Ovary (tissue), 9 donors: ENCODE measurements around the gene ANO2. TPM values are rescaled to one million over a fixed set of nuclear protein-coding genes. Genes with fewer than 3 reads are reported as not detected.

ENCODE experiments used
- DNase-seq, 5 donors: peaks; one replicate each; pipeline ENCODE4 v3.0.0-alpha.2; 2019 to 2020
- H3K27ac ChIP-seq, 2 donors: fragments of 200-600 bp; one replicate each; pipeline versions ENCODE4 v1.5.1 to v1.8.0; 2019 to 2022
- H3K27me3 ChIP-seq: fragments of 200-600 bp; one replicate; pipeline ENCODE4 v1.8.0; 2022
- H3K36me3 ChIP-seq: fragments of 200-600 bp; sonication (generic); one replicate; pipeline ENCODE4 v1.5.1; 2019
- H3K4me1 ChIP-seq: one replicate; pipeline ENCODE4 v1.8.1; 2013; ENCODE audit warnings: mild to moderate bottlenecking, moderate library complexity; ENCODE audit not compliant: insufficient read depth
- H3K4me3 ChIP-seq: fragments of 200-600 bp; sonication (generic); one replicate; pipeline ENCODE4 v1.5.1; 2017
- H3K9me3 ChIP-seq, 2 donors: fragments of 200-600 bp in 1 of 2; sonication (generic) in 1 of 2; one replicate each; pipeline versions ENCODE4 v1.5.1 to v1.8.1; 2013 to 2019; ENCODE audit warnings: mild to moderate bottlenecking in 1 of 2, moderate library complexity in 1 of 2
- EP300 ChIP-seq: sonication (generic); formaldehyde crosslinking; IDR thresholded peaks from one replicate; pipeline ENCODE4 v1.6.1; 2017; ENCODE audit warnings: antibody characterized with exemption
- POLR2A ChIP-seq: fragments of 450-650 bp; IDR thresholded peaks from one replicate; pipeline ENCODE4 v1.6.1; 2017; ENCODE audit warnings: antibody characterized with exemption, mild to moderate bottlenecking, moderate library complexity
- WGBS, 3 donors: extraction: QIAGEN DNeasy Blood & Tissue Kit in 1 of 3; methylation state at CpG; one replicate each; pipeline versions ENCODE4 v1.1.5 to v1.1.7; 2013 to 2017; 5-methylcytosine and 5-hydroxymethylcytosine counted together
- intact Hi-C, 4 donors: fragments of 100-400 bp; cut with DNase I; formaldehyde crosslinking; loops; one replicate each; pipeline versions ENCODE4 v1.11.0 to v1.15.1; 2022 to 2023
- polyA plus RNA-seq, 2 donors: library from polyadenylated mRNA; stranded (reverse); fragments of 200-250 nt in 1 of 2; fragments of 350-450 nt in 1 of 2; fragmentation: Illumina TruSeq in 1 of 2; extraction: RNeasy Lipid Tissue Mini Kit (QIAGEN cat#74804) in 1 of 2; gene quantifications; one replicate each; pipeline ENCODE4 v1.2.3, GENCODE V29; 2013 to 2014
- total RNA-seq, 7 donors: library from RNA; depleted of rRNA in 2 of 7; stranded (reverse); fragments of >200 nt in 2 of 7; fragmentation: NEBNext Ultra II Directional in 3 of 7; extraction: Animal tissue kit (Norgen Biotek cat#: 25700) in 3 of 7; gene quantifications; one replicate each; pipeline versions ENCODE4 v1.1.0 to v1.2.4, GENCODE V29; 2016 to 2023
- TF ChIP-seq, protein P1 (sequence below), 3 donors: fragments of 450-650 bp in 2 of 3; fragments of 200-600 bp in 1 of 3; IDR thresholded peaks; one replicate each; pipeline versions ENCODE4 v1.5.1 to v1.8.0; 2016 to 2022; ENCODE audit warnings: antibody characterized with exemption in 3 of 3, mild to moderate bottlenecking in 1 of 3
- donor health status: DM: no; HTN: no; CAD: no; lungs with moderate emphysema.
- donor health status: DM: no; HTN: no; CAD: no.
- donor health status: Bipolar disorder and iron deficiency.
- donor health status: DM: yes; HTN: yes; CAD: no.
- donor health status: DM: no; HTN: no; CAD: no.
- donor health status: DM: yes; HTN: yes; CAD: no.

The ANO2 gene
- total and polyA plus RNA-seq, 9 donors = 3.0 to 6.7 (median 3.3) TPM

DNA sequence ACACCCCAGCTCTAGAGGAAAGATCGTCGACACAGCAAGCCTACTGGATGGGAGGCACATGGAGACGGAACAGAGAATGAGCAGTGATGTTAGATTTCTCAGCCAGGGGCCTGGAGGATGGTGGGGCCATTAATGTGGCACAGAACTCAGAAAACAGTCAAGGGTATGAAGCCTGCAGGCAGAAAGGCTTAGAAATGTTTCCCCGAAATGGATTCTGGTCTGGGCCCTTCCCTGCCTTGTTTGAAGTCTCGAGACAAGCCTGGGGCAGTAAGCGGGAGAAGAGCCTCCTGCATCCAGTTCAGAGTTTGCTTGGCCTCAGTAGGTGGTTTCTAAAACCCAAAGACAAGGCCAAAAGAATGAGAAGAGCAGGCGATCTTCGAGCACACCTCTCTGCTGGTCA, 354.7 kb downstream of the ANO2 start:
- intact Hi-C loops = no loop called here
- H3K4me3 ChIP-seq = no peak overlapping the region
- H3K27ac ChIP-seq = no peak overlapping the region
- H3K9me3 ChIP-seq = no peaks in the 10 kb centered on the region
- no peaks in the 10 kb centered on the region for H3K36me3 ChIP-seq
- TF ChIP-seq POLR2A = no peak
- no peaks in the 10 kb centered on the region for H3K27me3 ChIP-seq
- no peak for DNase-seq
- 92 to 97% (median 95%) methylated on average over 8 of the region's 8 CpGs for WGBS, 3 donors
- H3K4me1 ChIP-seq = no peaks in the 10 kb centered on the region

DNA sequence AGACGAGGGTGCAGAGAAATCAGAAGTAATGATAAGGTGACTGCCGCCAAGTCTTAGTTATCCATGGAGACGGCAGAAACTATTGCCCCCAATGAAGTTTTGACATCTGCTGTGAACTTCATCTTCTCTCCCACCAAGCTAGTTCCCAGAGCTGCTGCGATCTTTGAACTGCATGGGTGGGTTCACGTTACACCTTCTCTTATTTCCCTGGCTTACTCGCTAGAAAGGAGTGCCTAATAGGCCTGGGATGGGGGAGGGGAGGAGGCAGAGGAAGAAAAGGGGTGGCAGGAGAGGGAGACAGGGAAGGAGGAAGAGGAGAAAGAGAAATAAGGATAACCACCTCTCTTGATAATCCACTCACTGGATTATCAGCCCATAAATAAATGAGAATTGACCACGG, 356.0 kb downstream of the ANO2 start:
- no peak for DNase-seq
- H3K4me3 ChIP-seq = no peak overlapping the region
- no peak overlapping the region for H3K27ac ChIP-seq
- no peak for TF ChIP-seq POLR2A
- TF ChIP-seq, protein P1, sequence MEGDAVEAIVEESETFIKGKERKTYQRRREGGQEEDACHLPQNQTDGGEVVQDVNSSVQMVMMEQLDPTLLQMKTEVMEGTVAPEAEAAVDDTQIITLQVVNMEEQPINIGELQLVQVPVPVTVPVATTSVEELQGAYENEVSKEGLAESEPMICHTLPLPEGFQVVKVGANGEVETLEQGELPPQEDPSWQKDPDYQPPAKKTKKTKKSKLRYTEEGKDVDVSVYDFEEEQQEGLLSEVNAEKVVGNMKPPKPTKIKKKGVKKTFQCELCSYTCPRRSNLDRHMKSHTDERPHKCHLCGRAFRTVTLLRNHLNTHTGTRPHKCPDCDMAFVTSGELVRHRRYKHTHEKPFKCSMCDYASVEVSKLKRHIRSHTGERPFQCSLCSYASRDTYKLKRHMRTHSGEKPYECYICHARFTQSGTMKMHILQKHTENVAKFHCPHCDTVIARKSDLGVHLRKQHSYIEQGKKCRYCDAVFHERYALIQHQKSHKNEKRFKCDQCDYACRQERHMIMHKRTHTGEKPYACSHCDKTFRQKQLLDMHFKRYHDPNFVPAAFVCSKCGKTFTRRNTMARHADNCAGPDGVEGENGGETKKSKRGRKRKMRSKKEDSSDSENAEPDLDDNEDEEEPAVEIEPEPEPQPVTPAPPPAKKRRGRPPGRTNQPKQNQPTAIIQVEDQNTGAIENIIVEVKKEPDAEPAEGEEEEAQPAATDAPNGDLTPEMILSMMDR (IDR thresholded peaks at IDR 0.05) = no peak
- TF ChIP-seq EP300 = no peak
- no peaks in the 10 kb centered on the region for H3K9me3 ChIP-seq
- 84 to 90% (median 89%) methylated on average over 7 of the region's 7 CpGs for WGBS, 3 donors
- no peaks in the 10 kb centered on the region for H3K27me3 ChIP-seq
- intact Hi-C loops = no loop called here
- no peaks in the 10 kb centered on the region for H3K36me3 ChIP-seq
- no peaks in the 10 kb centered on the region for H3K4me1 ChIP-seq

DNA sequence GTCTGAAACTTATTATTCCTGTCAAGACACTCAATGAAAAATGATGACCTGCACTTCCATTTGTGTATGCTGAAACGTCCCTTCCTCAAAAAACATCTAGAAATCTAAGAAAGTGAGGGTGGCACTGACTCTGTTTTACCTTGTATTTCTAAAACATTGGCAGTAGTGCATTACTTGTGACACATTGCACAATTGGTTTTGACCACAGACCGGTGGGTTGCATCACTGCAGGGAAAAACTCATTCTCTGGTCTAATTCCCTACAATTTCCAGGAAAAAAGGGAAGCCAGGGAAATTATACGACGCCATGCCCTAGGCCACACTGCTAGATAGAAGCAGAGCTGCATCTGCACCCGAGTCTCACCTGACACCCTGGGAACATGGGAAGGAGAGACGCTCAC, 356.5 kb downstream of the ANO2 start:
- TF ChIP-seq, protein P1 (IDR thresholded peaks at IDR 0.05) = no peak
- TF ChIP-seq EP300 (no peak), POLR2A (no peak)
- H3K9me3 ChIP-seq = no peaks in the 10 kb centered on the region
- intact Hi-C loops = no loop called here

DNA sequence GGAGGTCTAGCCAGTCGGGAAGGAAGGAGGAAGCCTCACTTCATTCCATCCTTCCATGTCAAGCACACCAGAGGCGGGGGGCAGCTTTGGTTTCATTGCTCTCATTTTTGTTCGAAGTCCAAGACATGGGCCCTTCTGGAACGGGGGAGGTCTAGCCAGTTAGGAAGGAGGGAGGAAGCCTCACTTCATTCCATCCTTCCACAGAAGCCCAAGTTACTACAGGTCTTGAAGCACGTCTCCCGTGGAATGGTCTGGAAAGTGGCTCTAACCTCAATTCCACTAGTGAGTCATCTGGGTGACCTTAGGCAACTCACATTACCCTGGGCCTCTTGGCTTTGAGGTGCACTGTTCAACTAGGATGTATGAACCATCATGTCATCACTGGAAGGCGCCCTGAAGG, 356.9 kb downstream of the ANO2 start:
- no peaks in the 10 kb centered on the region for H3K27me3 ChIP-seq
- intact Hi-C loops = no loop called here
- TF ChIP-seq, protein P1 (IDR thresholded peaks at IDR 0.05) = no peak
- no peak for TF ChIP-seq EP300
- no peak for TF ChIP-seq POLR2A
- WGBS, 3 donors = 48 to 57% (median 52%) methylated on average over 7 of the region's 7 CpGs
- no peak for DNase-seq
- H3K4me1 ChIP-seq = no peaks in the 10 kb centered on the region
- H3K36me3 ChIP-seq = no peaks in the 10 kb centered on the region
- H3K4me3 ChIP-seq = no peak overlapping the region
- H3K9me3 ChIP-seq = no peaks in the 10 kb centered on the region
- H3K27ac ChIP-seq = no peak overlapping the region

More for the DNA sequence above, 356.5 kb downstream of the ANO2 start:
- DNase-seq = no peak
- Histone ChIP-seq H3K27me3 (no peaks in the 10 kb centered on the region), H3K36me3 (no peaks in the 10 kb centered on the region), H3K27ac (no peak overlapping the region), H3K4me3 (no peak overlapping the region), H3K4me1 (no peaks in the 10 kb centered on the region)
- 77 to 92% (median 80%) methylated on average over 6 of the region's 6 CpGs for WGBS, 3 donors

DNA sequence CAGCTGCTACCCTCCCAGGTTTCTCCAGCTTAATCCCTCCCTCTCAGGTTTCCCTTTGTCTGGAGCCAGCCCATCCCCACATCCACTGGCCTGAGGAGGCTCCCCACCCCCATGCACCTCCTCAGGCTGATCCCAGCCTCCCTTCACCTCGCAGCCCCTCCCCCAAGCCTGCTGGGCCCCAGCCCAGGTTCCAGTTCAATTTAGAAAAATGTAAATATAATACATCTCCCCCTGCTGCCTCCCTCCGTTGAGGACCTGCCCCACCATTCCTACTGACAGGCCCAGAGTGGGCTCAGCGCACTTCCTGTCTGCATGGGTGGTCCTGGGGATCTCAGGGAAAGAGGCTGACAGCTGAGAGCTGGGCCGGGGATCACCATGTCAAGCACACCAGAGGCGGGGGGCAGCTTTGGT, 357.3 kb downstream of the ANO2 start:
- Histone ChIP-seq H3K4me3 (no peak overlapping the region), H3K27me3 (no peaks in the 10 kb centered on the region), H3K36me3 (no peaks in the 10 kb centered on the region), H3K27ac (no peak overlapping the region), H3K9me3 (no peaks in the 10 kb centered on the region), H3K4me1 (no peaks in the 10 kb centered on the region)
- no peak for DNase-seq
- WGBS, 3 donors = 13 to 36% (median 14%) methylated on average over 5 of the region's 5 CpGs
- TF ChIP-seq POLR2A (no peak), EP300 (no peak)
- TF ChIP-seq, protein P1 (IDR thresholded peaks at IDR 0.05) = no peak
- intact Hi-C loops = no loop called here
